K562 (cell line): ENCODE results near the gene COQ5.

Source experiments
- CHD2 ChIP-seq: IDR thresholded peaks from 2 replicates; pipeline ENCODE4 v1.6.1; 2011; ENCODE audit warnings: low read depth, low read length
- EZH2 ChIP-seq: IDR thresholded peaks from 2 replicates; pipeline ENCODE4 v1.6.1; 2012; ENCODE audit warnings: low read depth, mild to moderate bottlenecking, inconsistent platforms, low read length, borderline replicate concordance
- GATAD2B ChIP-seq: fragments of 450-650 bp; IDR thresholded peaks from 2 replicates; pipeline ENCODE4 v1.6.1; 2017; ENCODE audit warnings: mild to moderate bottlenecking, borderline replicate concordance
- RCOR1 ChIP-seq, 2 experiments: IDR thresholded peaks; 2 replicates each; pipeline ENCODE4 v1.6.1; 2012; ENCODE audit warnings: low read depth in 2 of 2, low read length in 2 of 2, borderline replicate concordance in 1 of 2, improper control_type of control experiment in 1 of 2
- SMAD3 ChIP-seq: fragments of 450-650 bp; formaldehyde crosslinking; conservative IDR thresholded peaks from 2 replicates; pipeline ENCODE4 v1.4.0; 2020; ENCODE audit warnings: mild to moderate bottlenecking
- TARDBP ChIP-seq: fragments of 450-650 bp; IDR thresholded peaks from 2 replicates; pipeline ENCODE4 v1.6.1; 2016
- ZBTB8A ChIP-seq: fragments of 450-650 bp; IDR thresholded peaks from 2 replicates; pipeline ENCODE4 v1.6.1; 2018; ENCODE audit warnings: mild to moderate bottlenecking, moderate library complexity; ENCODE audit not compliant: partially characterized antibody
- ZNF3 ChIP-seq: fragments of 250-450 bp; sonication (Bioruptor Pico); IDR thresholded peaks from 2 replicates; pipeline ENCODE4 v1.5.0; 2021; ENCODE audit warnings: mild to moderate bottlenecking, moderate library complexity
- TF ChIP-seq, protein P1 (sequence below): fragments of 200-600 bp; sonication (generic); IDR thresholded peaks from one replicate; pipeline ENCODE4 v1.6.1; 2012; ENCODE audit warnings: mild to moderate bottlenecking, low read depth, low read length, inconsistent platforms
- TF ChIP-seq, protein P2 (sequence below), 3 experiments: IDR thresholded peaks in 2 of 3; conservative IDR thresholded peaks in 1 of 3; 2 replicates each; pipeline ENCODE4 v1.5.1; 2011 to 2012; ENCODE audit warnings: low read length in 3 of 3, mild to moderate bottlenecking in 3 of 3, control low read depth in 2 of 3, improper control_type of control experiment in 1 of 3, inconsistent platforms in 1 of 3, low read depth in 1 of 3, mixed read lengths in 1 of 3, moderate library complexity in 1 of 3; ENCODE audit not compliant: insufficient read depth in 2 of 3

DNA sequence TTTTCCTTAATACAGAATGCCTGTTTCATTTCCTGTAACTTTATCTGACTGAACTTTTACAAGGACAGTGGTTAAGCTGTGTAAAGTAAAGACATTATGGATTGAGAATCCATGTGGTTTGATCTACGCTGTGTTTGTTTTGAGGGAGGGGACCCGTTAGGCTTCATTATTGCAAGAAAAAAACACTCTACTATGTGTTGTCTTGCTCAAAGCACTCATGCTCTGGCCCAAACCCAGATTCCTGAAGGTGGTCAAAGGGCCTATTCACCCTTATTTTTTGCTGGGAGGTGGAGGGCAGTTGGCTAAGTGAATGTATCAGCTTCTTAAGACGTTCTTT is 17.1 kb upstream of the COQ5 start:
- no peak for TF ChIP-seq GATAD2B
- TF ChIP-seq ZNF3 (CRISPR knock-in tag), result no peak
- no peak for TF ChIP-seq SMAD3 (CRISPR knock-in tag)
- TF ChIP-seq, protein P1, sequence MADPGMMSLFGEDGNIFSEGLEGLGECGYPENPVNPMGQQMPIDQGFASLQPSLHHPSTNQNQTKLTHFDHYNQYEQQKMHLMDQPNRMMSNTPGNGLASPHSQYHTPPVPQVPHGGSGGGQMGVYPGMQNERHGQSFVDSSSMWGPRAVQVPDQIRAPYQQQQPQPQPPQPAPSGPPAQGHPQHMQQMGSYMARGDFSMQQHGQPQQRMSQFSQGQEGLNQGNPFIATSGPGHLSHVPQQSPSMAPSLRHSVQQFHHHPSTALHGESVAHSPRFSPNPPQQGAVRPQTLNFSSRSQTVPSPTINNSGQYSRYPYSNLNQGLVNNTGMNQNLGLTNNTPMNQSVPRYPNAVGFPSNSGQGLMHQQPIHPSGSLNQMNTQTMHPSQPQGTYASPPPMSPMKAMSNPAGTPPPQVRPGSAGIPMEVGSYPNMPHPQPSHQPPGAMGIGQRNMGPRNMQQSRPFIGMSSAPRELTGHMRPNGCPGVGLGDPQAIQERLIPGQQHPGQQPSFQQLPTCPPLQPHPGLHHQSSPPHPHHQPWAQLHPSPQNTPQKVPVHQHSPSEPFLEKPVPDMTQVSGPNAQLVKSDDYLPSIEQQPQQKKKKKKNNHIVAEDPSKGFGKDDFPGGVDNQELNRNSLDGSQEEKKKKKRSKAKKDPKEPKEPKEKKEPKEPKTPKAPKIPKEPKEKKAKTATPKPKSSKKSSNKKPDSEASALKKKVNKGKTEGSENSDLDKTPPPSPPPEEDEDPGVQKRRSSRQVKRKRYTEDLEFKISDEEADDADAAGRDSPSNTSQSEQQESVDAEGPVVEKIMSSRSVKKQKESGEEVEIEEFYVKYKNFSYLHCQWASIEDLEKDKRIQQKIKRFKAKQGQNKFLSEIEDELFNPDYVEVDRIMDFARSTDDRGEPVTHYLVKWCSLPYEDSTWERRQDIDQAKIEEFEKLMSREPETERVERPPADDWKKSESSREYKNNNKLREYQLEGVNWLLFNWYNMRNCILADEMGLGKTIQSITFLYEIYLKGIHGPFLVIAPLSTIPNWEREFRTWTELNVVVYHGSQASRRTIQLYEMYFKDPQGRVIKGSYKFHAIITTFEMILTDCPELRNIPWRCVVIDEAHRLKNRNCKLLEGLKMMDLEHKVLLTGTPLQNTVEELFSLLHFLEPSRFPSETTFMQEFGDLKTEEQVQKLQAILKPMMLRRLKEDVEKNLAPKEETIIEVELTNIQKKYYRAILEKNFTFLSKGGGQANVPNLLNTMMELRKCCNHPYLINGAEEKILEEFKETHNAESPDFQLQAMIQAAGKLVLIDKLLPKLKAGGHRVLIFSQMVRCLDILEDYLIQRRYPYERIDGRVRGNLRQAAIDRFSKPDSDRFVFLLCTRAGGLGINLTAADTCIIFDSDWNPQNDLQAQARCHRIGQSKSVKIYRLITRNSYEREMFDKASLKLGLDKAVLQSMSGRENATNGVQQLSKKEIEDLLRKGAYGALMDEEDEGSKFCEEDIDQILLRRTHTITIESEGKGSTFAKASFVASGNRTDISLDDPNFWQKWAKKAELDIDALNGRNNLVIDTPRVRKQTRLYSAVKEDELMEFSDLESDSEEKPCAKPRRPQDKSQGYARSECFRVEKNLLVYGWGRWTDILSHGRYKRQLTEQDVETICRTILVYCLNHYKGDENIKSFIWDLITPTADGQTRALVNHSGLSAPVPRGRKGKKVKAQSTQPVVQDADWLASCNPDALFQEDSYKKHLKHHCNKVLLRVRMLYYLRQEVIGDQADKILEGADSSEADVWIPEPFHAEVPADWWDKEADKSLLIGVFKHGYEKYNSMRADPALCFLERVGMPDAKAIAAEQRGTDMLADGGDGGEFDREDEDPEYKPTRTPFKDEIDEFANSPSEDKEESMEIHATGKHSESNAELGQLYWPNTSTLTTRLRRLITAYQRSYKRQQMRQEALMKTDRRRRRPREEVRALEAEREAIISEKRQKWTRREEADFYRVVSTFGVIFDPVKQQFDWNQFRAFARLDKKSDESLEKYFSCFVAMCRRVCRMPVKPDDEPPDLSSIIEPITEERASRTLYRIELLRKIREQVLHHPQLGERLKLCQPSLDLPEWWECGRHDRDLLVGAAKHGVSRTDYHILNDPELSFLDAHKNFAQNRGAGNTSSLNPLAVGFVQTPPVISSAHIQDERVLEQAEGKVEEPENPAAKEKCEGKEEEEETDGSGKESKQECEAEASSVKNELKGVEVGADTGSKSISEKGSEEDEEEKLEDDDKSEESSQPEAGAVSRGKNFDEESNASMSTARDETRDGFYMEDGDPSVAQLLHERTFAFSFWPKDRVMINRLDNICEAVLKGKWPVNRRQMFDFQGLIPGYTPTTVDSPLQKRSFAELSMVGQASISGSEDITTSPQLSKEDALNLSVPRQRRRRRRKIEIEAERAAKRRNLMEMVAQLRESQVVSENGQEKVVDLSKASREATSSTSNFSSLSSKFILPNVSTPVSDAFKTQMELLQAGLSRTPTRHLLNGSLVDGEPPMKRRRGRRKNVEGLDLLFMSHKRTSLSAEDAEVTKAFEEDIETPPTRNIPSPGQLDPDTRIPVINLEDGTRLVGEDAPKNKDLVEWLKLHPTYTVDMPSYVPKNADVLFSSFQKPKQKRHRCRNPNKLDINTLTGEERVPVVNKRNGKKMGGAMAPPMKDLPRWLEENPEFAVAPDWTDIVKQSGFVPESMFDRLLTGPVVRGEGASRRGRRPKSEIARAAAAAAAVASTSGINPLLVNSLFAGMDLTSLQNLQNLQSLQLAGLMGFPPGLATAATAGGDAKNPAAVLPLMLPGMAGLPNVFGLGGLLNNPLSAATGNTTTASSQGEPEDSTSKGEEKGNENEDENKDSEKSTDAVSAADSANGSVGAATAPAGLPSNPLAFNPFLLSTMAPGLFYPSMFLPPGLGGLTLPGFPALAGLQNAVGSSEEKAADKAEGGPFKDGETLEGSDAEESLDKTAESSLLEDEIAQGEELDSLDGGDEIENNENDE, result no peak
- TF ChIP-seq ZBTB8A, result no peak
- TF ChIP-seq, protein P2, sequence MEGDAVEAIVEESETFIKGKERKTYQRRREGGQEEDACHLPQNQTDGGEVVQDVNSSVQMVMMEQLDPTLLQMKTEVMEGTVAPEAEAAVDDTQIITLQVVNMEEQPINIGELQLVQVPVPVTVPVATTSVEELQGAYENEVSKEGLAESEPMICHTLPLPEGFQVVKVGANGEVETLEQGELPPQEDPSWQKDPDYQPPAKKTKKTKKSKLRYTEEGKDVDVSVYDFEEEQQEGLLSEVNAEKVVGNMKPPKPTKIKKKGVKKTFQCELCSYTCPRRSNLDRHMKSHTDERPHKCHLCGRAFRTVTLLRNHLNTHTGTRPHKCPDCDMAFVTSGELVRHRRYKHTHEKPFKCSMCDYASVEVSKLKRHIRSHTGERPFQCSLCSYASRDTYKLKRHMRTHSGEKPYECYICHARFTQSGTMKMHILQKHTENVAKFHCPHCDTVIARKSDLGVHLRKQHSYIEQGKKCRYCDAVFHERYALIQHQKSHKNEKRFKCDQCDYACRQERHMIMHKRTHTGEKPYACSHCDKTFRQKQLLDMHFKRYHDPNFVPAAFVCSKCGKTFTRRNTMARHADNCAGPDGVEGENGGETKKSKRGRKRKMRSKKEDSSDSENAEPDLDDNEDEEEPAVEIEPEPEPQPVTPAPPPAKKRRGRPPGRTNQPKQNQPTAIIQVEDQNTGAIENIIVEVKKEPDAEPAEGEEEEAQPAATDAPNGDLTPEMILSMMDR (IDR thresholded peaks at IDR 0.05 in 2 of 3, conservative IDR thresholded peaks at IDR 0.05 in 1 of 3; ENCODE audit: insufficient read depth in 2 of 3, low read depth in 1 of 3, low read length in 3 of 3), result no peak
- TF ChIP-seq RCOR1 (IDR thresholded peaks at IDR 0.05; ENCODE audit: borderline replicate concordance in 1 of 2, low read depth in 2 of 2, low read length in 2 of 2), result no peak
- TF ChIP-seq EZH2, result no peak
- no peak for TF ChIP-seq TARDBP
- TF ChIP-seq CHD2, result no peak
